K562 (cell line): ENCODE measurements around the gene SH3TC1. TPM values are rescaled to one million over a fixed set of nuclear protein-coding genes. Genes with fewer than 3 reads are reported as not detected.

Source experiments
- ATAC-seq: fragments of 200-7000 bp; cut with Tn5 transposase; 3 replicates; pipeline ENCODE4 v1.9.1; 2020; ENCODE audit warnings: moderate library complexity
- BruUV-seq: library from RNA; stranded (reverse); fragments of 400-500 nt; replicated peaks from 2 replicates; lab custom pipeline; 2021; lab: Mats Ljungman, UMichigan
- CTCF ChIA-PET: fragments of 300-600 bp; formaldehyde crosslinking; extraction: SDS; loops from one replicate; lab custom pipeline; 2021; ENCODE audit warnings: low intra/inter-chr PET ratio; lab: Yijun Ruan, JAX
- POLR2A ChIA-PET: fragments of 300-600, 350-650 bp; sonication (Branson Sonifier 250); formaldehyde crosslinking; extraction: SDS; loops from one replicate; lab custom pipeline; 2021; ENCODE audit warnings: antibody characterized with exemption, inconsistent platforms; lab: Yijun Ruan, JAX
- DNase-seq, 4 experiments: peaks; one replicate each; pipeline versions ENCODE4 v3.0.0 to v3.0.0-alpha.2; 2011 to 2018; ENCODE audit warnings: low spot score in 3 of 4, mixed read lengths in 3 of 4; ENCODE audit errors: extremely low read depth in 1 of 4
- FAIRE-seq: peaks from 2 replicates; lab custom pipeline; 2011; peaks lifted over from hg19 to GRCh38; lab: Jason Lieb, UNC
- H2AFZ ChIP-seq: 2 replicates; pipeline ENCODE4 v1.6.0; 2011; ENCODE audit warnings: low read depth, low read length, control low read depth, inconsistent platforms
- H3K27ac ChIP-seq: fragments of 200-600 bp; 3 replicates; pipeline ENCODE4 v1.8.0; 2011; ENCODE audit warnings: low read depth, mild to moderate bottlenecking, control low read depth, inconsistent platforms, low read length, moderate library complexity, mixed read lengths; ENCODE audit errors: extremely low read depth
- H3K27me3 ChIP-seq, 2 experiments: fragments of 300-600 bp in 1 of 2; 2 replicates in 1 of 2; 3 replicates in 1 of 2; pipeline versions ENCODE4 v1.6.0 to v1.8.0; 2011; ENCODE audit warnings: inconsistent platforms in 2 of 2, low read length in 2 of 2, mild to moderate bottlenecking in 1 of 2, mixed read lengths in 1 of 2, moderate library complexity in 1 of 2; ENCODE audit not compliant: control insufficient read depth in 2 of 2, insufficient read depth in 2 of 2
- H3K36me3 ChIP-seq: fragments of 300-600 bp; 3 replicates; pipeline ENCODE4 v1.8.0; 2011; ENCODE audit warnings: mild to moderate bottlenecking, low read length, inconsistent platforms; ENCODE audit not compliant: control insufficient read depth, insufficient read depth
- H3K4me1 ChIP-seq, 2 experiments: fragments of 200-600 bp in 1 of 2; replicated peaks in 1 of 2; 2 replicates in 1 of 2; 3 replicates in 1 of 2; pipeline versions ENCODE4 v1.5.1 to v1.8.0; 2011; ENCODE audit warnings: inconsistent platforms in 2 of 2, low read length in 2 of 2, mild to moderate bottlenecking in 1 of 2, mixed read lengths in 1 of 2, moderate library complexity in 1 of 2; ENCODE audit not compliant: control insufficient read depth in 2 of 2, insufficient read depth in 2 of 2
- H3K4me2 ChIP-seq: 2 replicates; pipeline ENCODE4 v1.6.1; 2011; ENCODE audit warnings: low read length, control low read depth, inconsistent platforms, mixed read lengths; ENCODE audit not compliant: insufficient read depth
- H3K4me3 ChIP-seq: fragments of 200-600 bp; sonication (generic), shearing (Covaris generic); 2 replicates; pipeline ENCODE4 v1.5.1; 2016; ENCODE audit warnings: control low read depth, inconsistent platforms
- H3K79me2 ChIP-seq: fragments of 200-600 bp; 3 replicates; pipeline ENCODE4 v1.8.0; 2011; ENCODE audit warnings: low read length, inconsistent platforms; ENCODE audit not compliant: control insufficient read depth, insufficient read depth
- H3K9ac ChIP-seq, 2 experiments: 2 replicates each; pipeline versions ENCODE4 v1.6.0 to v1.6.1; 2011; ENCODE audit warnings: low read depth in 2 of 2, low read length in 2 of 2, control low read depth in 1 of 2, inconsistent platforms in 1 of 2, mild to moderate bottlenecking in 1 of 2, mixed read lengths in 1 of 2; ENCODE audit not compliant: insufficient read depth in 1 of 2
- H3K9me1 ChIP-seq: one replicate; pipeline ENCODE4 v1.6.0; 2011; ENCODE audit warnings: inconsistent platforms, mild to moderate bottlenecking, low read length, moderate library complexity; ENCODE audit not compliant: control insufficient read depth, insufficient read depth
- H3K9me3 ChIP-seq: replicated peaks from 2 replicates; pipeline ENCODE4 v1.5.1; 2011; ENCODE audit warnings: low read depth, low read length, inconsistent platforms; ENCODE audit not compliant: control insufficient read depth, insufficient read depth
- H4K20me1 ChIP-seq: replicated peaks from 2 replicates; pipeline ENCODE4 v1.6.1; 2011; ENCODE audit warnings: low read length, inconsistent platforms, mixed read lengths; ENCODE audit not compliant: control insufficient read depth, insufficient read depth
- REST ChIP-seq, 2 experiments: fragments of 450-650 bp; formaldehyde crosslinking in 1 of 2; IDR thresholded peaks; 2 replicates each; pipeline versions ENCODE4 v1.4.0 to v1.6.1; 2014 to 2020; ENCODE audit warnings: mild to moderate bottlenecking in 2 of 2, borderline replicate concordance in 1 of 2, low read depth in 1 of 2
- RHOXF2B ChIP-seq: fragments of 250-450 bp; sonication (Bioruptor Pico); conservative IDR thresholded peaks from 2 replicates; pipeline ENCODE4 v1.5.1; 2021
- WGBS: fragments of 100-300 bp; shearing (Covaris generic); methylation state at CpG from one replicate; pipeline ENCODE4 v1.1.6; 2016; ENCODE audit warnings: low coverage, mixed read lengths; ENCODE audit not compliant: insufficient coverage; ENCODE audit errors: missing lambda C conversion rate; 5-methylcytosine and 5-hydroxymethylcytosine counted together
- in situ Hi-C: fragments of 300-500 bp; cut with MboI; formaldehyde crosslinking; loops from 4 replicates; pipeline ENCODE4 v1.15.0; 2018; ENCODE audit warnings: inconsistent platforms, mixed read lengths
- intact Hi-C: fragments of 100-400 bp; cut with micrococcal nuclease; formaldehyde crosslinking; loops from 2 replicates; pipeline ENCODE4 v1.14.2; 2022
- polyA plus RNA-seq, 8 experiments: library from polyadenylated mRNA; depleted of rRNA in 4 of 8; stranded (reverse) in 5 of 8; unstranded in 3 of 8; fragments of >200 nt; fragmentation: Nextera tagmentation in 2 of 8; fragmentation: Illumina TruSeq in 1 of 8; extraction: Ambion mirVana in 2 of 8; extraction: Trizol in 1 of 8; gene quantifications; 2 replicates each; pipeline versions ENCODE4 v1.2.1 to v1.2.3, GENCODE V29; 2011 to 2014; ENCODE audit warnings: inconsistent platforms in 1 of 8, missing spikeins in 1 of 8
- total RNA-seq, 7 experiments: library from RNA; depleted of rRNA in 6 of 7; stranded (reverse); fragments of >200 nt in 6 of 7; fragmentation: Illumina TruSeq in 2 of 7; extraction: Trizol in 2 of 7; gene quantifications; 2 replicates each; pipeline versions ENCODE4 v1.2.1 to v1.2.3, GENCODE V29; 2011 to 2021; ENCODE audit warnings: low replicate concordance in 1 of 7

SH3TC1 gene
- total and polyA plus RNA-seq, 9 of the 15 experiments (the other 6 are each of a cell fraction or from before 2014, with no cell fraction given), result 0.04 to 2.1 (median 0.48) TPM; not detected in 1

GRCh38 chr4:8160572-8160971, 38.5 kb upstream of the SH3TC1 start:
- 3% methylated on average over 3 of the region's 3 CpGs for whole genome bisulfite sequencing
- in situ Hi-C loops, result loop anchor here (10.0 kb wide), 1 partner anchor 244 kb away; no protein-coding TSS in a partner anchor
- no TSS peak for BruUV-seq

More at GRCh38 chr4:8160572-8160971, 38.5 kb upstream of the SH3TC1 start:
- Histone ChIP-seq H3K4me1 (peaks cover 0 to 22% of the 10 kb centered on the region in 2 experiments; a peak in 2 of 5 replicates), H3K4me2 (no peak overlapping the region), H3K4me3 (no peak overlapping the region), H3K27me3 (peaks cover 17 to 64% of the 10 kb centered on the region in 2 experiments; a peak in 4 of 5 replicates), H4K20me1 (peaks cover 6% of the 10 kb centered on the region), H3K9me3 (no peaks in the 10 kb centered on the region), H3K9me1 (no peaks in the 10 kb centered on the region), H2AFZ (no peak overlapping the region)
- FAIRE-seq, result no peak
- intact Hi-C loops, result no loop called here
- POLR2A ChIA-PET, result interaction anchor here (0.6 kb wide), 1 partner anchor 183 kb away, joined by 3 read pairs; no protein-coding TSS in a partner anchor
- CTCF ChIA-PET, result no interaction called here
- no peak for TF ChIP-seq RHOXF2B (CRISPR knock-in tag)
- TF ChIP-seq REST (IDR thresholded peaks at IDR 0.05; ENCODE audit: borderline replicate concordance), result peak; percentile 84
- TF ChIP-seq REST (CRISPR knock-in tag; IDR thresholded peaks at IDR 0.05; ENCODE audit: low read depth), result no peak
- TF ChIP-seq, all 486 proteins: peak for 1
- DNase-seq (no peak), ATAC-seq (no peak)
- Histone ChIP-seq H3K9ac (no peak overlapping the region), H3K36me3 (no peaks in the 10 kb centered on the region), H3K79me2 (no peaks in the 10 kb centered on the region), H3K27ac (no peak overlapping the region)
